NCI-H226 (cell line): ENCODE measurements around the gene ZNF672.
"Not testable (repeated sequence)": the region's sequence is repeated elsewhere in the genome, so short reads cannot be mapped to it uniquely, and the experiment has no call there.

Experiments used
- DNase-seq: peaks from one replicate; pipeline ENCODE4 v3.0.0-alpha.2; 2015

Gene ZNF672

GRCh38 chr1:248813546-248813945, 24.5 kb upstream of the ZNF672 start:
- no peak for DNase-seq

GRCh38 chr1:248814351-248814750, 23.7 kb upstream of the ZNF672 start:
- DNase-seq: no peak

GRCh38 chr1:248815407-248816034, 22.5 kb upstream of the ZNF672 start:
- DNase-seq: no peak

GRCh38 chr1:248816042-248816851, 21.8 kb upstream of the ZNF672 start:
- no peak for DNase-seq

- no peak for DNase-seq
These were observed 21.0 kb upstream of the ZNF672 start for GRCh38 chr1:248817065-248817464.

- DNase-seq: no peak
These were observed 19.3 kb upstream of the ZNF672 start for GRCh38 chr1:248818505-248819374.

GRCh38 chr1:248820041-248820585, 17.9 kb upstream of the ZNF672 start:
- DNase-seq: no peak

- DNase-seq: peak; percentile 62
These were observed 16.9 kb upstream of the ZNF672 start for GRCh38 chr1:248821101-248821500.

GRCh38 chr1:248821641-248822040, 16.4 kb upstream of the ZNF672 start:
- DNase-seq: no peak

- DNase-seq: no peak
These were observed 15.6 kb upstream of the ZNF672 start for GRCh38 chr1:248822148-248823032.

- peak; percentile 41 for DNase-seq
These were observed 14.5 kb upstream of the ZNF672 start for GRCh38 chr1:248823517-248824001.

- no peak for DNase-seq
These were observed 13.7 kb upstream of the ZNF672 start for GRCh38 chr1:248824301-248824700.

GRCh38 chr1:248824701-248825100, 13.3 kb upstream of the ZNF672 start:
- DNase-seq: no peak

GRCh38 chr1:248825136-248825535, 12.9 kb upstream of the ZNF672 start:
- DNase-seq: no peak

- DNase-seq: no peak
These were observed 12.5 kb upstream of the ZNF672 start for GRCh38 chr1:248825573-248825908.

GRCh38 chr1:248825909-248826760, 11.9 kb upstream of the ZNF672 start, which contains the start of gene SH3BP5L:
SH3BP5L (minus strand) TSS chr1:248825915; CDS start chr1:248824935, 980 bp downstream.
- DNase-seq: peak; percentile 96

- DNase-seq: peak; percentile 98
These were observed 9.2 kb upstream of the ZNF672 start for GRCh38 chr1:248828845-248829244.

GRCh38 chr1:248830718-248831017, 7.4 kb upstream of the ZNF672 start:
- DNase-seq: not testable (repeated sequence)

GRCh38 chr1:248831842-248832241, 6.2 kb upstream of the ZNF672 start:
- no peak for DNase-seq

GRCh38 chr1:248834343-248834940, 3.6 kb upstream of the ZNF672 start:
- no peak for DNase-seq
